ENCODE measurements around the gene GRAP2.

GRCh38 chr22:40022536-40023240, 121.8 kb downstream of the GRAP2 start:
- TF ChIP-seq, protein P1, sequence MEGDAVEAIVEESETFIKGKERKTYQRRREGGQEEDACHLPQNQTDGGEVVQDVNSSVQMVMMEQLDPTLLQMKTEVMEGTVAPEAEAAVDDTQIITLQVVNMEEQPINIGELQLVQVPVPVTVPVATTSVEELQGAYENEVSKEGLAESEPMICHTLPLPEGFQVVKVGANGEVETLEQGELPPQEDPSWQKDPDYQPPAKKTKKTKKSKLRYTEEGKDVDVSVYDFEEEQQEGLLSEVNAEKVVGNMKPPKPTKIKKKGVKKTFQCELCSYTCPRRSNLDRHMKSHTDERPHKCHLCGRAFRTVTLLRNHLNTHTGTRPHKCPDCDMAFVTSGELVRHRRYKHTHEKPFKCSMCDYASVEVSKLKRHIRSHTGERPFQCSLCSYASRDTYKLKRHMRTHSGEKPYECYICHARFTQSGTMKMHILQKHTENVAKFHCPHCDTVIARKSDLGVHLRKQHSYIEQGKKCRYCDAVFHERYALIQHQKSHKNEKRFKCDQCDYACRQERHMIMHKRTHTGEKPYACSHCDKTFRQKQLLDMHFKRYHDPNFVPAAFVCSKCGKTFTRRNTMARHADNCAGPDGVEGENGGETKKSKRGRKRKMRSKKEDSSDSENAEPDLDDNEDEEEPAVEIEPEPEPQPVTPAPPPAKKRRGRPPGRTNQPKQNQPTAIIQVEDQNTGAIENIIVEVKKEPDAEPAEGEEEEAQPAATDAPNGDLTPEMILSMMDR (conservative IDR thresholded peaks at IDR 0.05; ENCODE audit: low read length), result no peak
- TF ChIP-seq EZH2phosphoT487 (IDR thresholded peaks at IDR 0.05; ENCODE audit: borderline replicate concordance), result no peak

Data from Loucy (cell line).